Endothelial cell of umbilical vein (primary cell): ENCODE data around the gene FILIP1L. TPM values are rescaled to one million over a fixed set of nuclear protein-coding genes. Genes with fewer than 3 reads are reported as not detected.

ENCODE experiments used
- BruUV-seq: library from RNA; stranded (reverse); fragments of 400-500 nt; replicated peaks from 2 replicates; lab custom pipeline; 2021; lab: Mats Ljungman, UMichigan
- CTCF ChIA-PET: fragments of 300-600, 350-600 bp; sonication (Branson Sonifier 250); formaldehyde crosslinking; loops from one replicate; lab custom pipeline; 2021; ENCODE audit warnings: antibody characterized with exemption, inconsistent platforms; lab: Charles Lee
- POLR2A ChIA-PET: fragments of 300-600, 350-600 bp; sonication (Branson Sonifier 250); formaldehyde crosslinking; loops from one replicate; lab custom pipeline; 2021; ENCODE audit warnings: antibody characterized with exemption, inconsistent platforms; lab: Charles Lee
- DNase-seq: peaks from one replicate; pipeline ENCODE4 v3.0.0-alpha.2; 2011; ENCODE audit warnings: low read depth, low spot score
- FAIRE-seq: peaks from 2 replicates; lab custom pipeline; 2011; peaks lifted over from hg19 to GRCh38; lab: Jason Lieb, UNC
- H2AFZ ChIP-seq: 2 replicates; pipeline ENCODE4 v1.6.0; 2012; ENCODE audit warnings: low read depth, low read length, control low read depth, inconsistent platforms
- H3K27ac ChIP-seq: 2 replicates; pipeline ENCODE4 v1.5.1; 2011; ENCODE audit warnings: low read depth, mild to moderate bottlenecking, control low read depth, low read length, moderate library complexity; ENCODE audit not compliant: insufficient read depth
- H3K27me3 ChIP-seq, 2 experiments: 2 replicates each; pipeline versions ENCODE4 v1.6.0 to v1.6.1; 2011; ENCODE audit warnings: low read length in 2 of 2, mixed read lengths in 1 of 2; ENCODE audit not compliant: control insufficient read depth in 2 of 2, insufficient read depth in 2 of 2
- H3K36me3 ChIP-seq, 2 experiments: 2 replicates in 1 of 2; 3 replicates in 1 of 2; pipeline ENCODE4 v1.5.1; 2011; ENCODE audit warnings: low read length in 2 of 2, mild to moderate bottlenecking in 1 of 2, moderate library complexity in 1 of 2; ENCODE audit not compliant: control insufficient read depth in 2 of 2, insufficient read depth in 2 of 2; ENCODE audit errors: extremely low read depth in 1 of 2
- H3K4me1 ChIP-seq: 3 replicates; pipeline ENCODE4 v1.5.1; 2011; ENCODE audit warnings: mild to moderate bottlenecking, low read length; ENCODE audit not compliant: control insufficient read depth, insufficient read depth; ENCODE audit errors: extremely low read depth
- H3K4me2 ChIP-seq: 2 replicates; pipeline ENCODE4 v1.6.1; 2011; ENCODE audit warnings: low read length, control low read depth, mixed read lengths; ENCODE audit not compliant: insufficient read depth
- H3K4me3 ChIP-seq, 3 experiments: fragments of 200-600 bp in 1 of 3; sonication (generic), shearing (Covaris generic) in 1 of 3; replicated peaks in 1 of 3; 2 replicates each; pipeline ENCODE4 v1.5.1; 2011 to 2016; ENCODE audit warnings: control low read depth in 3 of 3, low read length in 3 of 3, mild to moderate bottlenecking in 2 of 3, inconsistent platforms in 1 of 3, low read depth in 1 of 3, moderate library complexity in 1 of 3; ENCODE audit not compliant: insufficient read depth in 1 of 3
- H3K79me2 ChIP-seq: 2 replicates; pipeline ENCODE4 v1.6.0; 2012; ENCODE audit warnings: low read length, inconsistent platforms; ENCODE audit not compliant: control insufficient read depth, insufficient read depth
- H3K9ac ChIP-seq: replicated peaks from 2 replicates; pipeline ENCODE3; 2011; ENCODE audit warnings: low read length, control low read depth; ENCODE audit not compliant: insufficient read depth; ENCODE audit errors: extremely low read depth
- H3K9me1 ChIP-seq: replicated peaks from 3 replicates; pipeline ENCODE4 v1.6.0; 2011; ENCODE audit warnings: mild to moderate bottlenecking, low read length; ENCODE audit not compliant: control insufficient read depth, insufficient read depth; ENCODE audit errors: extremely low read depth
- H3K9me3 ChIP-seq: replicated peaks from 2 replicates; pipeline ENCODE4 v1.5.1; 2012; ENCODE audit warnings: low read length, inconsistent platforms; ENCODE audit not compliant: control insufficient read depth, insufficient read depth
- H4K20me1 ChIP-seq: replicated peaks from 2 replicates; pipeline ENCODE3; 2011; ENCODE audit warnings: mild to moderate bottlenecking, low read length; ENCODE audit not compliant: control insufficient read depth, insufficient read depth; ENCODE audit errors: extremely low read depth
- EZH2 ChIP-seq: IDR thresholded peaks from 2 replicates; pipeline ENCODE4 v1.6.1; 2012; ENCODE audit warnings: borderline replicate concordance, low read depth, mild to moderate bottlenecking, moderate library complexity, low read length, inconsistent platforms; ENCODE audit not compliant: severe bottlenecking
- FOS ChIP-seq: IDR thresholded peaks from 2 replicates; pipeline ENCODE4 v1.6.1; 2011; ENCODE audit warnings: mild to moderate bottlenecking, low read length, moderate library complexity, borderline replicate concordance; ENCODE audit not compliant: insufficient read depth
- GATA2 ChIP-seq: IDR thresholded peaks from 2 replicates; pipeline ENCODE4 v1.7.0; 2011; ENCODE audit warnings: low read depth, mild to moderate bottlenecking, moderate library complexity, mixed read lengths, low read length; ENCODE audit not compliant: insufficient read length, insufficient read depth
- JUN ChIP-seq: IDR thresholded peaks from 2 replicates; pipeline ENCODE4 v1.6.1; 2011; ENCODE audit warnings: borderline replicate concordance, low read depth; ENCODE audit not compliant: insufficient read length, insufficient read depth
- MYC ChIP-seq: IDR thresholded peaks from one replicate; pipeline ENCODE4 v1.6.1; 2011; ENCODE audit warnings: mild to moderate bottlenecking, low read depth, low read length
- POLR2A ChIP-seq: IDR thresholded peaks from 2 replicates; pipeline ENCODE4 v1.6.1; 2012; ENCODE audit warnings: low read depth, mild to moderate bottlenecking, control low read depth, low read length
- POLR2AphosphoS5 ChIP-seq: IDR thresholded peaks from 2 replicates; pipeline ENCODE4 v1.6.1; 2012; ENCODE audit warnings: low read depth, mild to moderate bottlenecking, control low read depth, low read length, moderate library complexity; ENCODE audit not compliant: insufficient read depth
- dilution Hi-C: fragments of 300-500 bp; cut with MboI; formaldehyde crosslinking; loops from one replicate; pipeline ENCODE4 v1.15.0; 2019; ENCODE audit warnings: low sequenced_read_pairs; ENCODE audit not compliant: extremely low pct_ligation_motif_present
- intact Hi-C: fragments of 100-400 bp; cut with micrococcal nuclease; formaldehyde crosslinking; loops from one replicate; pipeline ENCODE4 v1.10.0; 2022
- polyA plus RNA-seq, 4 experiments: library from polyadenylated mRNA; depleted of rRNA in 3 of 4; stranded (reverse) in 3 of 4; unstranded in 1 of 4; fragments of >200 nt; gene quantifications; 2 replicates each; pipeline versions ENCODE4 v1.2.1 to v1.2.3, GENCODE V29; 2011 to 2012; ENCODE audit warnings: missing spikeins in 1 of 4
- total RNA-seq: library from RNA; stranded (reverse); gene quantifications from 2 replicates; pipeline ENCODE4 v1.2.3, GENCODE V29; 2021
- TF ChIP-seq, protein P1 (sequence below): IDR thresholded peaks from 2 replicates; pipeline ENCODE4 v1.6.1; 2011; ENCODE audit not compliant: insufficient read depth, insufficient read length
- TF ChIP-seq, protein P2 (sequence below), 2 donors: IDR thresholded peaks; 1 replicate in 1 of 2; 2 replicates in 1 of 2; pipeline ENCODE4 v1.5.1; 2011; ENCODE audit warnings: low read length in 2 of 2, mild to moderate bottlenecking in 2 of 2, moderate library complexity in 2 of 2, control low read depth in 1 of 2, inconsistent platforms in 1 of 2, low read depth in 1 of 2; ENCODE audit not compliant: insufficient read depth in 1 of 2; ENCODE audit errors: extremely low read depth in 1 of 2

Gene FILIP1L
- total and polyA plus RNA-seq, 2 donors (not counting 3 experiments of a cell fraction or from before 2014, with no cell fraction given) = 26.0 to 29.9 TPM

DNA sequence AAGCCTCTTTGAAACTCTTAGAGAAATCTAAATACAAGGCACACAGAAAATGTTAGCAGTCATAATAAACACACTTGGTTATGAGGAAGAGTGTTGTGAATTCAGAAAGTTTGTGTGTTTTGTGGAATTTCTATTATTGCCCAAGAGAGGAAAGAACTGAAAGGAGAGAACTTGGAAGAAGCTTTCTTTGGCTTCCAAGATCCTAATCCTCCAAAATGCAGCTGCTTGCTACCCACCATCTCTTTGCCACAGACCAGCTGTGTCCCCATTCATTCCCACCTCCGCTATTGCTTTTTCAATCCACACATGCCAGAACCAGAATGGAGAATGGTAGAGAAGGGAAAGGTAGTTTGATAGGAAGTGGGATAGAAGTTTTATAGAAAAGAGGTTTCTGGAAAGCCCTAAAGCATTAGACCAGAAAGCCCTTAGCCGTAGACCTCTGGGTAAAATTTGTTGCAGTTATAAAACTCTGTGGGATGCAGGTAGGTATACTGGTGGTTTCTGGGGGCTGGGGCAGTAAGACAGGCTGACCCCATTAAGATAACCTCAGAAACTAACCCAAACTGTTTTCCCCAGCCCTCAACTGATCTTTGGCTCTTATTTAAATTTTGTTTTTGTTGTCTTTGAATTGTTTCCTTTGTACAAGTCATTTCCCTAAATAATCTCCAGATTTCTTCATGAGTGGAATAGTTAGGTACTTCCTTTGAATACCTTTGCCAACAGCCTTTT, 108.5 kb downstream of the FILIP1L start:
- ChIA-PET POLR2A (interaction anchor here (1.1 kb wide), 1 partner anchor 130 kb away, joined by 4 read pairs; no protein-coding TSS in a partner anchor), CTCF (interaction anchor here (0.8 to 2.2 kb wide), 17 partner anchors 8 to 254 kb away, joined by 3 to 26 read pairs (median 4); partner anchors contain the start of gene TBC1D23)
- Histone ChIP-seq H3K9me1 (no peaks in the 10 kb centered on the region), H3K9me3 (no peaks in the 10 kb centered on the region), H3K27me3 (no peaks in the 10 kb centered on the region), H3K4me1 (peaks cover 73% of the 10 kb centered on the region), H3K79me2 (no peaks in the 10 kb centered on the region), H3K27ac (no peak overlapping the region), H3K36me3 (no peaks in the 10 kb centered on the region), H3K9ac (no peak overlapping the region), H2AFZ (no peak overlapping the region), H3K4me2 (peak overlapping the region; percentile 68), H4K20me1 (no peaks in the 10 kb centered on the region), H3K4me3 (no peak overlapping the region)
- intact Hi-C loops (loop anchor here (1.0 to 5.0 kb wide), 3 partner anchors 129 to 246 kb away; no protein-coding TSS in a partner anchor), dilution Hi-C loops (no loop called here)
- no peak for DNase-seq
- no TSS peak for BruUV-seq
- FAIRE-seq = no peak
- TF ChIP-seq MYC (no peak), GATA2 (no peak), POLR2AphosphoS5 (no peak), EZH2 (no peak), FOS (no peak), POLR2A (no peak), JUN (no peak)
- TF ChIP-seq, protein P1, sequence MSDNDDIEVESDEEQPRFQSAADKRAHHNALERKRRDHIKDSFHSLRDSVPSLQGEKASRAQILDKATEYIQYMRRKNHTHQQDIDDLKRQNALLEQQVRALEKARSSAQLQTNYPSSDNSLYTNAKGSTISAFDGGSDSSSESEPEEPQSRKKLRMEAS = no peak
- TF ChIP-seq, protein P2, sequence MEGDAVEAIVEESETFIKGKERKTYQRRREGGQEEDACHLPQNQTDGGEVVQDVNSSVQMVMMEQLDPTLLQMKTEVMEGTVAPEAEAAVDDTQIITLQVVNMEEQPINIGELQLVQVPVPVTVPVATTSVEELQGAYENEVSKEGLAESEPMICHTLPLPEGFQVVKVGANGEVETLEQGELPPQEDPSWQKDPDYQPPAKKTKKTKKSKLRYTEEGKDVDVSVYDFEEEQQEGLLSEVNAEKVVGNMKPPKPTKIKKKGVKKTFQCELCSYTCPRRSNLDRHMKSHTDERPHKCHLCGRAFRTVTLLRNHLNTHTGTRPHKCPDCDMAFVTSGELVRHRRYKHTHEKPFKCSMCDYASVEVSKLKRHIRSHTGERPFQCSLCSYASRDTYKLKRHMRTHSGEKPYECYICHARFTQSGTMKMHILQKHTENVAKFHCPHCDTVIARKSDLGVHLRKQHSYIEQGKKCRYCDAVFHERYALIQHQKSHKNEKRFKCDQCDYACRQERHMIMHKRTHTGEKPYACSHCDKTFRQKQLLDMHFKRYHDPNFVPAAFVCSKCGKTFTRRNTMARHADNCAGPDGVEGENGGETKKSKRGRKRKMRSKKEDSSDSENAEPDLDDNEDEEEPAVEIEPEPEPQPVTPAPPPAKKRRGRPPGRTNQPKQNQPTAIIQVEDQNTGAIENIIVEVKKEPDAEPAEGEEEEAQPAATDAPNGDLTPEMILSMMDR (IDR thresholded peaks at IDR 0.05; ENCODE audit: extremely low read depth in 1 of 2, insufficient read depth in 1 of 2, low read depth in 1 of 2, low read length in 2 of 2) = no peak
